DND-41 (cell line): ENCODE results near the gene CREB3L4.

Experiments used
- EZH2 ChIP-seq: IDR thresholded peaks from 3 replicates; pipeline ENCODE4 v1.6.1; 2012; ENCODE audit warnings: borderline replicate concordance, low read depth, mild to moderate bottlenecking, moderate library complexity, low read length, inconsistent platforms; ENCODE audit not compliant: severe bottlenecking
- TF ChIP-seq, protein P1 (sequence below): IDR thresholded peaks from 2 replicates; pipeline ENCODE4 v1.5.1; 2012; ENCODE audit warnings: borderline replicate concordance, low read length, moderate library complexity, mild to moderate bottlenecking; ENCODE audit not compliant: poor library complexity, severe bottlenecking; ENCODE audit errors: extremely low read depth

DNA sequence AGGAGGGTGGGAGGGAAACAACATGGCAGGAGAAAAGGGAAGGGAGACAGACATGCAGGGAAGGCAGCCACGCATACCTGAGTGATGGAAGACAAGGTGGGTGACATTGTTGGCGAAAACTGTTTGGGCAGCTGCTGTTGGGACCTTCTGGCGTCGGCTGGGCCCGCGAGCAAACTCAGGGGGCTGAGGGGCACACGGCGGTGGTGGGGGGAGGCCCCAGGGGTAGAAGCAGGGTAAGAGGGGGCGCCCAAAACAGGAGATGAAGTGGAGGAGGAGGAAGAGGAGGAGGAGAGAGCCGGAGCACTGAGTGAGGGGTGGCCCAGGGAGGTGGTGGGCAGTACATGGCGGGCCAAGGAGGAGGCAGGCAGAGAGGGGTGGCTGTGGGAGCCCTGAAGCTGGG lies 16.5 kb upstream of the CREB3L4 start:
- TF ChIP-seq, protein P1, sequence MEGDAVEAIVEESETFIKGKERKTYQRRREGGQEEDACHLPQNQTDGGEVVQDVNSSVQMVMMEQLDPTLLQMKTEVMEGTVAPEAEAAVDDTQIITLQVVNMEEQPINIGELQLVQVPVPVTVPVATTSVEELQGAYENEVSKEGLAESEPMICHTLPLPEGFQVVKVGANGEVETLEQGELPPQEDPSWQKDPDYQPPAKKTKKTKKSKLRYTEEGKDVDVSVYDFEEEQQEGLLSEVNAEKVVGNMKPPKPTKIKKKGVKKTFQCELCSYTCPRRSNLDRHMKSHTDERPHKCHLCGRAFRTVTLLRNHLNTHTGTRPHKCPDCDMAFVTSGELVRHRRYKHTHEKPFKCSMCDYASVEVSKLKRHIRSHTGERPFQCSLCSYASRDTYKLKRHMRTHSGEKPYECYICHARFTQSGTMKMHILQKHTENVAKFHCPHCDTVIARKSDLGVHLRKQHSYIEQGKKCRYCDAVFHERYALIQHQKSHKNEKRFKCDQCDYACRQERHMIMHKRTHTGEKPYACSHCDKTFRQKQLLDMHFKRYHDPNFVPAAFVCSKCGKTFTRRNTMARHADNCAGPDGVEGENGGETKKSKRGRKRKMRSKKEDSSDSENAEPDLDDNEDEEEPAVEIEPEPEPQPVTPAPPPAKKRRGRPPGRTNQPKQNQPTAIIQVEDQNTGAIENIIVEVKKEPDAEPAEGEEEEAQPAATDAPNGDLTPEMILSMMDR: no peak
- TF ChIP-seq EZH2: no peak
